Measurements from ENCODE around the gene CNP. TPM values are rescaled to one million over a fixed set of nuclear protein-coding genes. Genes with fewer than 3 reads are reported as not detected.
A peak's percentile ranks its signal among the peaks of the same experiment; 100 is the strongest.

CNP gene
- total and polyA plus RNA-seq, 12 donors = 17.2 to 42.7 (median 25.3) TPM

- TF ChIP-seq CTCF (IDR thresholded peaks at IDR 0.05) = no peak
- peaks cover 0 to 100% (median 54%) of the 10 kb centered on the region in 9 donors for H3K36me3 ChIP-seq
- no peak overlapping the region for H3K4me3 ChIP-seq
- 87 to 93% methylated on average over 9 of the region's 9 CpGs for WGBS, 2 donors
- no peaks in the 10 kb centered on the region for H3K27me3 ChIP-seq
- H3K9me3 ChIP-seq = no peaks in the 10 kb centered on the region
- ATAC-seq = no peak
- no peak for DNase-seq
- intact Hi-C loops (cut with DNase I) = no loop called here
- H3K27ac ChIP-seq = no peak overlapping the region
- H3K4me1 ChIP-seq = peaks cover 7 to 32% (median 19%) of the 10 kb centered on the region in 9 donors
Measured at GRCh38 chr17:41975099-41976083, 8.8 kb downstream of the CNP start.

GRCh38 chr17:41976142-41976768 is 9.7 kb downstream of the CNP start:
- Histone ChIP-seq H3K4me3 (no peak overlapping the region), H3K27ac (peak overlapping the region in 2 of 10 donors; percentile 24 to 50), H3K9me3 (no peaks in the 10 kb centered on the region), H3K4me1 (peaks cover 7 to 24% (median 18%) of the 10 kb centered on the region in 9 donors), H3K27me3 (no peaks in the 10 kb centered on the region), H3K36me3 (peaks cover 0 to 100% (median 62%) of the 10 kb centered on the region in 9 donors)
- intact Hi-C loops (cut with DNase I) = no loop called here
- DNase-seq (no peak), ATAC-seq (peak in 1 of 8 donors; percentile 44)
- TF ChIP-seq CTCF (IDR thresholded peaks at IDR 0.05) = no peak
- 77% methylated on average over 11 of the region's 11 CpGs for WGBS, 2 donors

- no peak for DNase-seq
- Histone ChIP-seq H3K4me1 (peaks cover 6 to 9% (median 8%) of the 10 kb centered on the region in 9 donors), H3K27me3 (no peaks in the 10 kb centered on the region), H3K9me3 (no peaks in the 10 kb centered on the region), H3K27ac (no peak overlapping the region), H3K36me3 (peaks cover 0 to 100% (median 80%) of the 10 kb centered on the region in 9 donors), H3K4me3 (no peak overlapping the region)
- no peak for TF ChIP-seq CTCF (IDR thresholded peaks at IDR 0.05)
- no peak for ATAC-seq
- intact Hi-C loops (cut with DNase I) = no loop called here
- WGBS, 2 donors = 89% methylated on average over 4 of the region's 4 CpGs
Measured at GRCh38 chr17:41977991-41978390, 11.4 kb downstream of the CNP start.

GRCh38 chr17:41982026-41982760 is 15.6 kb downstream of the CNP start:
- Histone ChIP-seq H3K27me3 (no peaks in the 10 kb centered on the region), H3K9me3 (no peaks in the 10 kb centered on the region), H3K4me3 (no peak overlapping the region), H3K27ac (no peak overlapping the region), H3K36me3 (peaks cover 0 to 100% (median 86%) of the 10 kb centered on the region in 9 donors), H3K4me1 (no peaks in the 10 kb centered on the region)
- intact Hi-C loops (cut with DNase I) = no loop called here
- TF ChIP-seq CTCF (IDR thresholded peaks at IDR 0.05) = no peak
- DNase-seq (no peak), ATAC-seq (no peak)
- WGBS, 2 donors = 91 to 93% methylated on average over 14 of the region's 14 CpGs

Measured in heart right ventricle (tissue), 16 donors.